ENCODE measurements around the gene LGALS4. TPM values are rescaled to one million over a fixed set of nuclear protein-coding genes. Genes with fewer than 3 reads are reported as not detected.

The LGALS4 gene
- total and polyA plus RNA-seq, 9 of the 15 experiments (the other 6 are each of a cell fraction or from before 2014, with no cell fraction given) = 0.08 to 1.1 (median 0.30) TPM; not detected in 3

DNA sequence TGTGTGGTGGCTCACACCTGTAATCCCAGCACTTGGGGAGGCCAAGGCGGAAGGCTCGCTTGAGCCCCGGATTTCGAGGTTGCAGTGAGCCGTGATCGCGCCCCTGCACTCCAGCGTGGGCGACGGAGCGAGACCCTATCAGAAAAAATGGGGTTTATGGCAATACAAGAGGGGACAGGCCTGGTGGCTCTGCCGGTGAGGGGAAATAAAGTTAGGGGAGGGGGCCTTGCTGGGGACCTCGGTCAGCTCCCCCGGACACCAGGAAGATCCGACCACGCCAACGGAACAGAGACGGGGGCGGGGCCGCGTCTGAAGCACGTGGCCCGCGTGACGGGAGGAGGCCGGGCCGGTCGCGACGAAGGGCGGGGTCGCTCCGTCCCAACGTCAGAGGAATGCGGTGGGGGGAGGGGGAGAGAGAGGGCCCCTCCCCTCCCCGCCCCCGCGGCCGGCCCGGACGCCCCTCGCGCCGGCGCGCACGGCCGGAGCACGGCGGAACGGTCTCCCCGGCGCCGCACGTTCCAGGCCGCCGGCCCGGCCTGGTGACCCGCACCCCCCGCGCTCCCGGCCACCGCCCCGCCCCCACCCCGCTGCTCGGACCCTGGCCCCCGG, 39.0 kb upstream of the LGALS4 start (continued):
- TF ChIP-seq SMAD1 (IDR thresholded peaks at IDR 0.05; ENCODE audit: low read depth, low read length, partially characterized antibody) (no peak), FOXA1 (IDR thresholded peaks at IDR 0.05; ENCODE audit: borderline replicate concordance) (no peak), NONO (IDR thresholded peaks at IDR 0.05; ENCODE audit: low read depth in 2 of 2, low read length in 1 of 2) (0 out of 4 replicates have a peak, but pooled peaks of 1 of the 2 experiments have one; percentile 27), TAF1 (IDR thresholded peaks at IDR 0.05; ENCODE audit: control insufficient read depth, extremely low read depth, insufficient read depth, low read length, severe bottlenecking) (peak; percentile 61), CHD4 (IDR thresholded peaks at IDR 0.05; ENCODE audit: insufficient read depth, insufficient replicate concordance, low read depth, low read length, poor library complexity, severe bottlenecking) (no peak), MAZ (CRISPR knock-in tag; conservative IDR thresholded peaks at IDR 0.05 in 1 of 2, IDR thresholded peaks at IDR 0.05 in 1 of 2) (peak; percentile 82 to 95), CBFA2T2 (conservative IDR thresholded peaks at IDR 0.05) (peak; percentile 44), SIX5 (IDR thresholded peaks at IDR 0.05; ENCODE audit: borderline replicate concordance in 1 of 2, insufficient read depth in 1 of 2, low read depth in 1 of 2, low read length in 2 of 2) (no peak), HMGN3 (IDR thresholded peaks at IDR 0.05; ENCODE audit: borderline replicate concordance, extremely low read depth, insufficient read length, low read depth, low read length) (peak; percentile 95), NCOA2 (IDR thresholded peaks at IDR 0.05; ENCODE audit: partially characterized antibody in 2 of 2) (no peak), CHD2 (IDR thresholded peaks at IDR 0.05; ENCODE audit: low read depth, low read length) (peak; percentile 49; the same call in 1 of the 2 replicates), ZNF77 (CRISPR knock-in tag; IDR thresholded peaks at IDR 0.05) (no peak), ZBTB12 (CRISPR knock-in tag; IDR thresholded peaks at IDR 0.05) (peak; percentile 79), ZNF311 (CRISPR knock-in tag; IDR thresholded peaks at IDR 0.05) (0 out of 2 replicates have a peak, but pooled peaks have one; percentile 43), ZBTB7A (IDR thresholded peaks at IDR 0.05; ENCODE audit: borderline replicate concordance, control insufficient read depth, low read depth, low read length) (peak; percentile 97), NR2C1 (IDR thresholded peaks at IDR 0.05) (no peak), NR2C1 (tag; IDR thresholded peaks at IDR 0.05) (no peak), BRF1 (IDR thresholded peaks at IDR 0.05; ENCODE audit: borderline replicate concordance, extremely low read depth, insufficient read length) (no peak), TAF7 (tag; IDR thresholded peaks at IDR 0.05) (peak; percentile 36; the same call in 1 of the 2 replicates), PCBP2 (IDR thresholded peaks at IDR 0.05; ENCODE audit: low read depth, low read length, poor library complexity, severe bottlenecking) (no peak)
- TF ChIP-seq, protein P1, sequence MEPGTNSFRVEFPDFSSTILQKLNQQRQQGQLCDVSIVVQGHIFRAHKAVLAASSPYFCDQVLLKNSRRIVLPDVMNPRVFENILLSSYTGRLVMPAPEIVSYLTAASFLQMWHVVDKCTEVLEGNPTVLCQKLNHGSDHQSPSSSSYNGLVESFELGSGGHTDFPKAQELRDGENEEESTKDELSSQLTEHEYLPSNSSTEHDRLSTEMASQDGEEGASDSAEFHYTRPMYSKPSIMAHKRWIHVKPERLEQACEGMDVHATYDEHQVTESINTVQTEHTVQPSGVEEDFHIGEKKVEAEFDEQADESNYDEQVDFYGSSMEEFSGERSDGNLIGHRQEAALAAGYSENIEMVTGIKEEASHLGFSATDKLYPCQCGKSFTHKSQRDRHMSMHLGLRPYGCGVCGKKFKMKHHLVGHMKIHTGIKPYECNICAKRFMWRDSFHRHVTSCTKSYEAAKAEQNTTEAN (CRISPR knock-in tag; IDR thresholded peaks at IDR 0.05) = no peak
- TF ChIP-seq, protein P2, sequence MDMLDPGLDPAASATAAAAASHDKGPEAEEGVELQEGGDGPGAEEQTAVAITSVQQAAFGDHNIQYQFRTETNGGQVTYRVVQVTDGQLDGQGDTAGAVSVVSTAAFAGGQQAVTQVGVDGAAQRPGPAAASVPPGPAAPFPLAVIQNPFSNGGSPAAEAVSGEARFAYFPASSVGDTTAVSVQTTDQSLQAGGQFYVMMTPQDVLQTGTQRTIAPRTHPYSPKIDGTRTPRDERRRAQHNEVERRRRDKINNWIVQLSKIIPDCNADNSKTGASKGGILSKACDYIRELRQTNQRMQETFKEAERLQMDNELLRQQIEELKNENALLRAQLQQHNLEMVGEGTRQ (CRISPR knock-in tag; IDR thresholded peaks at IDR 0.05) = peak; percentile 93
- TF ChIP-seq, protein P3, sequence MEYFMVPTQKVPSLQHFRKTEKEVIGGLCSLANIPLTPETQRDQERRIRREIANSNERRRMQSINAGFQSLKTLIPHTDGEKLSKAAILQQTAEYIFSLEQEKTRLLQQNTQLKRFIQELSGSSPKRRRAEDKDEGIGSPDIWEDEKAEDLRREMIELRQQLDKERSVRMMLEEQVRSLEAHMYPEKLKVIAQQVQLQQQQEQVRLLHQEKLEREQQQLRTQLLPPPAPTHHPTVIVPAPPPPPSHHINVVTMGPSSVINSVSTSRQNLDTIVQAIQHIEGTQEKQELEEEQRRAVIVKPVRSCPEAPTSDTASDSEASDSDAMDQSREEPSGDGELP (CRISPR knock-in tag; IDR thresholded peaks at IDR 0.05; ENCODE audit: borderline replicate concordance) = peak; percentile 61; the same call in 1 of the 2 replicates
